Measurements from ENCODE around the gene CLK1. TPM values are rescaled to one million over a fixed set of nuclear protein-coding genes. Genes with fewer than 3 reads are reported as not detected.

CLK1 gene
- total RNA-seq, 1 experiment from 2014 or later: 51.1 TPM

DNA sequence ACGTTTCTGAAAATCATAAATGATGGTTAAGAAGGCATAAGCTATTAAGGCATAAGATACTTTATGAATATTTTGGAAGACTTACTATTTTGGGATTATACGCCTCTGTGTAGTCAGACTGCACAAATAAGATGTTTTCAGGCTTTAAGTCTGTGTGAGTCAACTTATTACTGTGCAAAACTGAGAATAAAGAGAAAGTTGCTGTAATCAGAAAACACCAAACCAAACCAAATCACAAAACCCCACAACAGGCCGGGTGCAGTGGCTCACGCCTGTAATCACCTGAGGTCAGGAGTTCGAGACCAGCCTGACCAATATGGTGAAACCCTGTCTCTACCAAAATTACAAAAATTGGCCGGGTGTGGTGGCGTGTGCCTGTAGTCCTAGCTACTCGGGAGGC lies 7.7 kb downstream of the CLK1 start:
- Histone ChIP-seq H4K20me1 (ENCODE audit: low read length) (peaks cover 28% of the 10 kb centered on the region), H3K27me3 (ENCODE audit: low read length) (no peaks in the 10 kb centered on the region), H3K79me2 (ENCODE audit: low read length) (peaks cover 56% of the 10 kb centered on the region), H3K9me2 (replicated peaks; ENCODE audit: low read length) (no peaks in the 10 kb centered on the region), H2AFZ (ENCODE audit: low read length) (no peak overlapping the region), H3K4me3 (ENCODE audit: low read length) (no peak overlapping the region), H3K9me3 (ENCODE audit: low read length) (no peaks in the 10 kb centered on the region), H3K27ac (ENCODE audit: low read length) (no peak overlapping the region), H3F3A (ENCODE audit: low read length, unreplicated experiment) (peaks cover 25% of the 10 kb centered on the region), H3K4me2 (ENCODE audit: low read length) (no peak overlapping the region), H3K36me3 (ENCODE audit: low read depth, low read length) (peaks cover 90% of the 10 kb centered on the region), H3K9ac (ENCODE audit: low read length) (no peak overlapping the region), H3K4me1 (ENCODE audit: insufficient read depth, low read length) (peaks cover 19% of the 10 kb centered on the region)
- CTCF ChIA-PET: no interaction called here
- TF ChIP-seq, protein P1, sequence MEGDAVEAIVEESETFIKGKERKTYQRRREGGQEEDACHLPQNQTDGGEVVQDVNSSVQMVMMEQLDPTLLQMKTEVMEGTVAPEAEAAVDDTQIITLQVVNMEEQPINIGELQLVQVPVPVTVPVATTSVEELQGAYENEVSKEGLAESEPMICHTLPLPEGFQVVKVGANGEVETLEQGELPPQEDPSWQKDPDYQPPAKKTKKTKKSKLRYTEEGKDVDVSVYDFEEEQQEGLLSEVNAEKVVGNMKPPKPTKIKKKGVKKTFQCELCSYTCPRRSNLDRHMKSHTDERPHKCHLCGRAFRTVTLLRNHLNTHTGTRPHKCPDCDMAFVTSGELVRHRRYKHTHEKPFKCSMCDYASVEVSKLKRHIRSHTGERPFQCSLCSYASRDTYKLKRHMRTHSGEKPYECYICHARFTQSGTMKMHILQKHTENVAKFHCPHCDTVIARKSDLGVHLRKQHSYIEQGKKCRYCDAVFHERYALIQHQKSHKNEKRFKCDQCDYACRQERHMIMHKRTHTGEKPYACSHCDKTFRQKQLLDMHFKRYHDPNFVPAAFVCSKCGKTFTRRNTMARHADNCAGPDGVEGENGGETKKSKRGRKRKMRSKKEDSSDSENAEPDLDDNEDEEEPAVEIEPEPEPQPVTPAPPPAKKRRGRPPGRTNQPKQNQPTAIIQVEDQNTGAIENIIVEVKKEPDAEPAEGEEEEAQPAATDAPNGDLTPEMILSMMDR (conservative IDR thresholded peaks at IDR 0.05; ENCODE audit: low read depth, low read length): no peak
- no peak for TF ChIP-seq EZH2 (IDR thresholded peaks at IDR 0.05; ENCODE audit: low read length, unreplicated experiment)
- no peak for TF ChIP-seq EZH2phosphoT487 (IDR thresholded peaks at IDR 0.05; ENCODE audit: borderline replicate concordance, low read length)
- intact Hi-C loops (cut with micrococcal nuclease): no loop called here
- POLR2A ChIA-PET (ENCODE audit: unreplicated experiment): no interaction called here
- no peak for DNase-seq
- no TSS peak for BruUV-seq (replicated peaks)
- no peak for ATAC-seq

DNA sequence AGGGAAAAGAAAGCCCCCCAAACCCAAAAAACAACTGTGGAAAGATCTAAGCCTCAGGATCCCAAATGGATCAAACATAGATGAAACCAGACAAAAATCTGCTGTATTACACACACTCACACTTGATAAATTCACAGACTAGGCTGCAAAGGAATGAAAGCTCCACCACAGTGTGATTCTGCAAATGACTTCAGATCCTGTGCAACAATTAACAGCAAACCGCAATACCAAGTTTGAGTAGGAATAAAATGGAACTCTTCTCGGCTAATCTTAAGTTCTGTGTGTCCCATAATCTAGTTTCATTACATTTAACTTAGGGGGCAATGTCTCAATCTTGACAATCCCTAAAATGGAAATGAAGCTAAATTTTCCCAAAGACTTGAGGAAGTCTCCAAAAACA lies 11.9 kb downstream of the CLK1 start:
- Histone ChIP-seq H3K9me2 (replicated peaks; ENCODE audit: low read length) (no peaks in the 10 kb centered on the region), H3K36me3 (ENCODE audit: low read depth, low read length) (peaks cover 57% of the 10 kb centered on the region), H3K4me3 (ENCODE audit: low read length) (no peak overlapping the region), H3K4me2 (ENCODE audit: low read length) (no peak overlapping the region), H4K20me1 (ENCODE audit: low read length) (0 out of 2 replicates have a peak, but pooled peaks cover 5% of the 10 kb centered on the region), H3K27me3 (ENCODE audit: low read length) (no peaks in the 10 kb centered on the region), H2AFZ (ENCODE audit: low read length) (no peak overlapping the region), H3F3A (ENCODE audit: low read length, unreplicated experiment) (peaks cover 17% of the 10 kb centered on the region), H3K27ac (ENCODE audit: low read length) (no peak overlapping the region), H3K9me3 (ENCODE audit: low read length) (no peaks in the 10 kb centered on the region), H3K4me1 (ENCODE audit: insufficient read depth, low read length) (no peaks in the 10 kb centered on the region), H3K9ac (ENCODE audit: low read length) (no peak overlapping the region), H3K79me2 (ENCODE audit: low read length) (peaks cover 14% of the 10 kb centered on the region)
- TF ChIP-seq EZH2 (IDR thresholded peaks at IDR 0.05; ENCODE audit: low read length, unreplicated experiment) (no peak), EZH2phosphoT487 (IDR thresholded peaks at IDR 0.05; ENCODE audit: borderline replicate concordance, low read length) (no peak)
- TF ChIP-seq, protein P1 (conservative IDR thresholded peaks at IDR 0.05; ENCODE audit: low read depth, low read length): no peak
- CTCF ChIA-PET: no interaction called here
- no peak for ATAC-seq
- BruUV-seq (replicated peaks): no TSS peak
- POLR2A ChIA-PET (ENCODE audit: unreplicated experiment): no interaction called here
- no peak for DNase-seq
- intact Hi-C loops (cut with micrococcal nuclease): no loop called here

DNA sequence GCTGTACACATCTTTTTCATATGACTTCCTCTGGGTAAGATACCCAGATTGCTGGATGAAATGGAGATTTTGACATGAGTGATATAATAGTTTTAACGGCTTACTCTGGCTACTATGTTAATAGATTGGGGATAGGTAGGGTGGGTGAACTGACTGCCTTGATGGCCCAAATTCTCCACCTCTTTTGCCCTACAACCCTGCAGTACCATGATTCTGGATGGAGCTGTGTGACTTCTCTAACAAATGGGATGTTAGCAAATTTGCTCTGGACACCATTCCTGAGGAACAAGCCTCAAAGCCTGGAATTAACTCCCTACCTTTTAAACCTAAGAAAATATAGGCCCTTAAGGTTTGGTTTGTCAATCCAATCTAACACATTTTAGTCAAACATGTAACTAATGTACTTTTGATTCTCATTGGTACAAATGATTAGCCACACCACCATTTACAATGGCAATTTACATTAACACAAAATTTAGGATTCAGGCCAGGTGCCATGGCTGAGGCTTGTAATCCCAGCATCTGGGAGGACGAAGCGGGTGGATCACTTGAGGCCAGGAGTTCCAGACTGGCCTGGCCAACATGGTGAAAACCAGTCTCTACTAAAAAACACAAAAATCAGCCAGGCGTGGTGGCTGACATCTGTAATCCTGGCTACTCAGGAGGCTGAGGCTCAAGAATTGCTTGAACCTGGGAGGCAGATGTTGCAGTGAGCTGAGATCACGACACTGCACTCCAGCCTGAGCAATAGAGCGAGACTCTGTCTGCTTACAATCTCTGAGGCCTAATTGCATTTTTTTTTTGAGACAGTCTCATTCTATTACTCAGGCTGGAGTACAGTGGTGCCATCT lies 12.8 kb downstream of the CLK1 start:
- TF ChIP-seq EZH2phosphoT487 (IDR thresholded peaks at IDR 0.05; ENCODE audit: borderline replicate concordance, low read length): no peak
- TF ChIP-seq EZH2 (IDR thresholded peaks at IDR 0.05; ENCODE audit: low read length, unreplicated experiment): no peak
- TF ChIP-seq, protein P1 (conservative IDR thresholded peaks at IDR 0.05; ENCODE audit: low read depth, low read length): no peak
- no peak overlapping the region for H3K4me3 ChIP-seq (ENCODE audit: low read length)
- DNase-seq (no peak), ATAC-seq (no peak)
- intact Hi-C loops (cut with micrococcal nuclease): no loop called here
- H3K9me3 ChIP-seq (ENCODE audit: low read length): no peaks in the 10 kb centered on the region
- no peaks in the 10 kb centered on the region for H3K4me1 ChIP-seq (ENCODE audit: insufficient read depth, low read length)
- no TSS peak for BruUV-seq (replicated peaks)
- ChIA-PET CTCF (no interaction called here), POLR2A (ENCODE audit: unreplicated experiment) (no interaction called here)
- peaks cover 5% of the 10 kb centered on the region for H3K79me2 ChIP-seq (ENCODE audit: low read length)
- no peak overlapping the region for H3K9ac ChIP-seq (ENCODE audit: low read length)
- H3K9me2 ChIP-seq (replicated peaks; ENCODE audit: low read length): no peaks in the 10 kb centered on the region
- no peak overlapping the region for H2AFZ ChIP-seq (ENCODE audit: low read length)
- H3K27ac ChIP-seq (ENCODE audit: low read length): no peak overlapping the region
- no peak overlapping the region for H3K4me2 ChIP-seq (ENCODE audit: low read length)
- H3K27me3 ChIP-seq (ENCODE audit: low read length): no peaks in the 10 kb centered on the region
- H4K20me1 ChIP-seq (ENCODE audit: low read length): 0 out of 2 replicates have a peak, but pooled peaks cover 5% of the 10 kb centered on the region
- H3K36me3 ChIP-seq (ENCODE audit: low read depth, low read length): peaks cover 47% of the 10 kb centered on the region
- peaks cover 12% of the 10 kb centered on the region for H3F3A ChIP-seq (ENCODE audit: low read length, unreplicated experiment)
